ENCODE results near the gene THYN1. TPM values are rescaled to one million over a fixed set of nuclear protein-coding genes. Genes with fewer than 3 reads are reported as not detected.

THYN1 gene
- total and polyA plus RNA-seq, 4 donors, result 22.1 to 34.3 (median 26.0) TPM

- Histone ChIP-seq H3K27ac (ENCODE audit: low read depth in 1 of 2, low read length in 2 of 2) (no peak overlapping the region), H3K9me3 (ENCODE audit: control insufficient read depth in 4 of 4, low read length in 3 of 4) (no peaks in the 10 kb centered on the region), H3K27me3 (ENCODE audit: control insufficient read depth in 4 of 4, insufficient read depth in 4 of 4, low read length in 3 of 4) (no peaks in the 10 kb centered on the region), H3K36me3 (ENCODE audit: control insufficient read depth in 4 of 4, insufficient read depth in 3 of 4, low read depth in 1 of 4, low read length in 3 of 4) (peaks cover 3 to 65% (median 47%) of the 10 kb centered on the region in 4 donors), H3K4me1 (ENCODE audit: control insufficient read depth in 4 of 4, insufficient read depth in 4 of 4, low read length in 3 of 4) (peaks cover 4 to 18% (median 17%) of the 10 kb centered on the region in 4 donors), H3K4me3 (ENCODE audit: low read depth in 1 of 3, low read length in 3 of 3) (no peak overlapping the region), H3K9ac (ENCODE audit: low read depth in 1 of 2, low read length in 2 of 2) (no peak overlapping the region)
- no peak for TF ChIP-seq ATF3 (IDR thresholded peaks at IDR 0.05)
- TF ChIP-seq CTCF (IDR thresholded peaks at IDR 0.05; ENCODE audit: low read depth, low read length, missing input control), result no peak
- TF ChIP-seq TAF1 (conservative IDR thresholded peaks at IDR 0.05), result no peak
- TF ChIP-seq JUND (IDR thresholded peaks at IDR 0.05), result no peak
- TF ChIP-seq SP1 (IDR thresholded peaks at IDR 0.05), result no peak
- no peak for TF ChIP-seq NR2F2 (IDR thresholded peaks at IDR 0.05)
- TF ChIP-seq HNF4G (IDR thresholded peaks at IDR 0.05), result no peak
- TF ChIP-seq REST (IDR thresholded peaks at IDR 0.05), result no peak
- no peak for TF ChIP-seq FOXA1 (IDR thresholded peaks at IDR 0.05)
- no peak for TF ChIP-seq RAD21 (IDR thresholded peaks at IDR 0.05)
- TF ChIP-seq ZBTB33 (IDR thresholded peaks at IDR 0.05), result no peak
- WGBS, result 93% methylated on average over 4 of the region's 4 CpGs
- no peak for DNase-seq (ENCODE audit: low spot score)
Measured at GRCh38 chr11:134246678-134247077, 6.5 kb downstream of the THYN1 start.

- Histone ChIP-seq H3K27ac (ENCODE audit: low read depth in 1 of 2, low read length in 2 of 2) (no peak overlapping the region), H3K4me1 (ENCODE audit: control insufficient read depth in 4 of 4, insufficient read depth in 4 of 4, low read length in 3 of 4) (peaks cover 4 to 12% (median 11%) of the 10 kb centered on the region in 4 donors), H3K9me3 (ENCODE audit: control insufficient read depth in 4 of 4, low read length in 3 of 4) (no peaks in the 10 kb centered on the region), H3K9ac (ENCODE audit: low read depth in 1 of 2, low read length in 2 of 2) (no peak overlapping the region), H3K4me3 (ENCODE audit: low read depth in 1 of 3, low read length in 3 of 3) (no peak overlapping the region), H3K36me3 (ENCODE audit: control insufficient read depth in 4 of 4, insufficient read depth in 3 of 4, low read depth in 1 of 4, low read length in 3 of 4) (peaks cover 3 to 70% (median 47%) of the 10 kb centered on the region in 4 donors), H3K27me3 (ENCODE audit: control insufficient read depth in 4 of 4, insufficient read depth in 4 of 4, low read length in 3 of 4) (no peaks in the 10 kb centered on the region)
- TF ChIP-seq YY1 (IDR thresholded peaks at IDR 0.05), result no peak
- no peak for TF ChIP-seq JUND (IDR thresholded peaks at IDR 0.05)
- TF ChIP-seq HNF4A (conservative IDR thresholded peaks at IDR 0.05), result no peak
- no peak for TF ChIP-seq GABPA (IDR thresholded peaks at IDR 0.05 in 1 of 2, conservative IDR thresholded peaks at IDR 0.05 in 1 of 2)
- no peak for TF ChIP-seq REST (IDR thresholded peaks at IDR 0.05)
- no peak for TF ChIP-seq MAX (IDR thresholded peaks at IDR 0.05)
- TF ChIP-seq HNF4G (IDR thresholded peaks at IDR 0.05), result no peak
- no peak for TF ChIP-seq NR2F2 (IDR thresholded peaks at IDR 0.05)
- no peak for TF ChIP-seq TAF1 (conservative IDR thresholded peaks at IDR 0.05)
- no peak for TF ChIP-seq FOXA2 (IDR thresholded peaks at IDR 0.05)
- no peak for TF ChIP-seq CTCF (IDR thresholded peaks at IDR 0.05; ENCODE audit: low read depth, low read length, missing input control)
- TF ChIP-seq RXRA (IDR thresholded peaks at IDR 0.05), result no peak
- 94% methylated on average over 11 of the region's 11 CpGs for WGBS
- DNase-seq (ENCODE audit: low spot score), result no peak
Measured at GRCh38 chr11:134246100-134246499, 7.1 kb downstream of the THYN1 start.

Measured in liver (tissue), 9 donors.